HG03064 (cell line): Measurements from ENCODE around the gene BIRC5.
"Not testable (repeated sequence)": the region's sequence is repeated elsewhere in the genome, so short reads cannot be mapped to it uniquely, and the experiment has no call there.

Source experiments
- ATAC-seq: cut with Tn5 transposase; IDR thresholded peaks from one replicate; pipeline ENCODE4 v1.9.1; 2021; ENCODE audit warnings: low read depth; ENCODE audit not compliant: unreplicated experiment

The BIRC5 gene

GRCh38 chr17:78224231-78225087 lies 10.4 kb downstream of the BIRC5 start:
- ATAC-seq, result no peak

- no peak for ATAC-seq
Observed at GRCh38 chr17:78225088-78225865, 11.2 kb downstream of the BIRC5 start.

GRCh38 chr17:78226055-78226758 lies 12.2 kb downstream of the BIRC5 start:
- no peak for ATAC-seq

- ATAC-seq, result no peak
Observed at GRCh38 chr17:78226759-78227454, 12.9 kb downstream of the BIRC5 start.

- no peak for ATAC-seq
Observed at GRCh38 chr17:78227455-78227916, 13.4 kb downstream of the BIRC5 start.

- no peak for ATAC-seq
Observed at GRCh38 chr17:78228176-78228575, 14.1 kb downstream of the BIRC5 start.

- ATAC-seq, result no peak
Observed at GRCh38 chr17:78230252-78230962, 16.4 kb downstream of the BIRC5 start.

- ATAC-seq, result no peak
Observed at GRCh38 chr17:78230996-78231935, 17.2 kb downstream of the BIRC5 start, which contains the start of gene TMEM235. Gene TMEM235, plus strand, starts transcription at chr17:78231631. Its CDS starts 393 bp downstream, at chr17:78232024.

GRCh38 chr17:78231991-78232858 lies 18.2 kb downstream of the BIRC5 start:
- ATAC-seq, result no peak

- no peak for ATAC-seq
Observed at GRCh38 chr17:78232859-78233173, 18.8 kb downstream of the BIRC5 start.

GRCh38 chr17:78233678-78234077 lies 19.6 kb downstream of the BIRC5 start:
- ATAC-seq, result no peak

GRCh38 chr17:78234261-78234865 lies 20.3 kb downstream of the BIRC5 start:
- ATAC-seq, result no peak

GRCh38 chr17:78235022-78235421 lies 21.0 kb downstream of the BIRC5 start:
- ATAC-seq, result not testable (repeated sequence)

GRCh38 chr17:78235885-78236284 lies 21.8 kb downstream of the BIRC5 start:
- no peak for ATAC-seq

GRCh38 chr17:78236362-78237127 lies 22.5 kb downstream of the BIRC5 start:
- no peak for ATAC-seq

GRCh38 chr17:78237401-78238012 lies 23.5 kb downstream of the BIRC5 start:
- no peak for ATAC-seq
